HG02840 (cell line): ENCODE data around the gene UGP2.
A peak's percentile ranks its signal among the peaks of the same experiment; 100 is the strongest.
"Not testable (repeated sequence)": the region's sequence is repeated elsewhere in the genome, so short reads cannot be mapped to it uniquely, and the experiment has no call there.

Experiments used
- ATAC-seq: cut with Tn5 transposase; IDR thresholded peaks from one replicate; pipeline ENCODE4 v1.9.1; 2021; ENCODE audit warnings: mild to moderate bottlenecking, moderate library complexity, moderate number of reproducible peaks; ENCODE audit not compliant: unreplicated experiment, low FRiP score

Gene UGP2

GRCh38 chr2:63841254-63842022 is at the start of gene UGP2:
Gene UGP2, plus strand, starts transcription at chr2:63841896. Its CDS starts 290 bp downstream, at chr2:63842186.
- peak; percentile 60 for ATAC-seq

- ATAC-seq = no peak
Observed at GRCh38 chr2:63792530-63792929, 49.2 kb upstream of the UGP2 start.

- ATAC-seq = no peak
Observed at GRCh38 chr2:63796366-63796765, 45.3 kb upstream of the UGP2 start.

- no peak for ATAC-seq
Observed at GRCh38 chr2:63796796-63797195, 44.9 kb upstream of the UGP2 start.

GRCh38 chr2:63801455-63801854 is 40.2 kb upstream of the UGP2 start:
- ATAC-seq = no peak

DNA sequence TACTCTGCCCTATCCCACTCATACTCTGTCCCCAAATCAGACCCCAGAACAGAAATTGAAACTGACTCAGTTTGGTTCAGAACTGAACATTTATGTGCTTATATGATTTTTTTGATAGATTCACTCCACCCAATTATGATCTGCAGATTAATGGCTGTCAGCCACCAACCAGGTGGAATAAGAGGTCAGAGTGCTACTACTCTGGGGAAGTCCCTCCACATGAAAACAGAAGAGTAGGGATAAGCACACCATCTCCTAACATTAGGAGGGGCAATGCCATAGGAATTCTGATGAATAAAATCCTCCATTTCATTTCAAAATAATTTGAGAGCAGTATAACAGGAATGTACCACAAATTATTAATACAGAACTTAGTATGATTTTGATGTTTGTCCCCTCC is 36.3 kb upstream of the UGP2 start:
- ATAC-seq = no peak

- not testable (repeated sequence) for ATAC-seq
Observed at GRCh38 chr2:63808036-63808435, 33.7 kb upstream of the UGP2 start.

GRCh38 chr2:63808911-63809310 is 32.8 kb upstream of the UGP2 start:
- not testable (repeated sequence) for ATAC-seq

GRCh38 chr2:63811063-63811462 is 30.6 kb upstream of the UGP2 start:
- ATAC-seq = no peak

DNA sequence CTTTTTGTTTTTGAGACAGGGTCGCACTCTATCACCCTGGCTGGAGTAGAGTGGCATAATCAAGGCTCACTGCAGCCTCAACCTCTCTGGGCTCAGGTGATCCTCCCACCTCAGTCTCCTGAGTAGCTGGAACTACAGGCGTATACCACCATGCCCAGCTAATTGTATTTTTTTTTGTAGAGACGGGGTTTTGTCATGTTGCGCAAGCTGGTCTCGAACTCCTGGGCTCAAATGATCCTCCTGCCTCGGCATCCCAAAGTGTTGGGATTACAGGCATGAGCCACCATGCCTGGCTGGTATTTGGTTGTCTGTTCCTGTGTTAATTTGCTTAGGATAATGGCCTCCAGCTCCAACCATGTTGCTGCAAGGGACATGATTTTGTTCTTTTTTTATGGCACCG is 29.8 kb upstream of the UGP2 start:
- not testable (repeated sequence) for ATAC-seq

DNA sequence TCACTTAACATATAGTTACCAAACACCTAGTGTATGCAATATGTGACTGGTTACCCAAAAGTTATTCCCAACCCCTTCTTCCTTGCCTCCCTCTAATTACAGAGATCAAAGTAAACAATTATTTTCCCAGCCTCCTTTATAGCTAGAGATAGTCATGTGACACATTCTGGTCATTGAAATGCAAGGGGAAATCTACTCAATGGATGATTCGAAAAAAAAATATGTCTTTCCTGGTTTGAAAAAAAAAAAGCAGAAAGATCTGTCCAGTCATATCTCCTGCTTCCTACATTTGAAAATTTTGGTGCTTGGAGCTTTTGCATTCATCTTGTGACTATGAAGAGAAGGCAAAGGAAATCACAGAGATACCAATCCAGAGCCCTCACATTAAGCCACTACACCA is 27.6 kb upstream of the UGP2 start:
- no peak for ATAC-seq

GRCh38 chr2:63817382-63817781 is 24.3 kb upstream of the UGP2 start:
- no peak for ATAC-seq

GRCh38 chr2:63818271-63818670 is 23.4 kb upstream of the UGP2 start:
- no peak for ATAC-seq

GRCh38 chr2:63819256-63819655 is 22.4 kb upstream of the UGP2 start:
- no peak for ATAC-seq

DNA sequence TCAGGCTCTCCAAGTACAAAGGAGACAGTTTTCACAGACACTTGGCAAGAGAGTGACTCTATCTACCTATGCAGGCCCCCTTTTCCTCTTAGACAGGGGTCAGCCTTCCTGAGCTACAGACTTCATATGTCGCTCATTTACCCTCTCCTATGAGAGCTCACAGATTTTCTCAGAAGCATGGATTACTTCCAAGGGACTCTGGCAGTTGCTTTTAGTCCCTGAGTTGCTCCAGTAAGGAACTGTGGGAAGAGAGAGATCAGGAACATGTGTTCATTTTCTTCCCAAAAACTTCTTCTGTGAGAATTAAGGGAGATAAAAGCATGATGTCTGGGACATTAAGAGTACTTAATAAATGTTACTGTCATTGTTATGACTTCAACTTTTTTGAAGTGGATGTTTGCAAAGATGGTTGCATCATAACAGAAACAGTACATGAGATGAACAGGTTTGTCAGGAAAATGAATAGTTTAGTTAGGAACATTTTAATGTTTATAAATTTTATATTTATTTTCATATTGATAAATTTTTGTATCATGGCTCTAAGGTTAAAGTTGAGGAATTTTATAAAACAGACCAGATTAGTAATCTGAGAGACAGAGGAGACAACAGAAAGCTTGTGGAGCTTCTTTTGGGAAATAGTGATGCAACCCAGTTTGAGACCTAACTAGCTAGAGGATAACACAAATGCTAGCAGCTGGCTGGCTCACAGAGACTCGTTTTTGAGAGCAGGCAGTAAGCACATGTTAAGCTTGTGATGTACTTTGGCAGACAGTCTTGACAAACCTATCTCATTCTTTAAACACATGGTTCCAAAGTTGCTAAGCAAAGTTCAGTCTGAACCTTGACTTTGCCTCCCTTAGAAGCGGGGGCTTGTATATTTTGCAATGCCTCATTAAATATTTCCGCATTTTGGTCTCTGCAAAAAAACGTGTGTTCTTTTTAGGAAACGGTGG is 21.7 kb upstream of the UGP2 start:
- no peak for ATAC-seq

- no peak for ATAC-seq
Observed at GRCh38 chr2:63820969-63821368, 20.7 kb upstream of the UGP2 start.

- no peak for ATAC-seq
Observed at GRCh38 chr2:63821396-63821795, 20.3 kb upstream of the UGP2 start.

DNA sequence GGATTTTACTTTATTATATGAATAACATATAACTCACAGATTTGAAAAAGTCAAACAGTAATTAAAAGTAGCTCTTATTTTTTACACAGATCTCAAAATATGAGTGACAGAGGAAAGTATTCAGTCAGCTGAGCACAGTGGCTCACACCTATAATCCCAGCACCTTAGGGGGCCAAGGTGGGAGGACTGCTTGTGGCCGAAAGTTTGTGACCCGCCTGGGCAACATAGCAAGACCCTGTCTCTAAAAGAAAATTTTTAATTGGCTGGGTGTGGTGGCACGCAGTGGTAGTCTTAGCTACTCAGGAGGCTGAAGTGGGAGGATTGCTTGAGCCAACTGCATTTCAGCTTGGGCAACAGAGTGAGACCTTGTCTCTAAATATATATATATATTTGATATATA is 19.2 kb upstream of the UGP2 start:
- no peak for ATAC-seq

DNA sequence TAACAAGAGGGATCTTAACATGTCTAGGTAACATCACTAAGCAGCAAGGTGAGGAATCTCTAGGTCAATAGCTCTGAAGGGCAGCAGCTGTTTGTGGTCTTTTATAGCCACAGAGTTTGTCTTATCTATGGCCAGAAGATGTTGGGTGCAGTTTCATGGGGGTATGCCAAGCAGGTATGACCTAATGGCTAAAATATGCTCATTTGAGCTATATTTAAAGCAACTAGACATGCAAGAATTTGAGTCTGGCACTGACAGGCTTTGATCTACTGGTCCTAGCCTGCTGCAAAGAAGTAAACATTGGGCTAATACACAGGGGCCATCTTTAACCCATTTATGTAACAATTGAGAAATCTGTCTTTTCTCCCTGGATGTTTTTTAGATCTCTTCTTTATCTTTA is 13.9 kb upstream of the UGP2 start:
- ATAC-seq = no peak

- ATAC-seq = no peak
Observed at GRCh38 chr2:63831176-63831575, 10.5 kb upstream of the UGP2 start.

DNA sequence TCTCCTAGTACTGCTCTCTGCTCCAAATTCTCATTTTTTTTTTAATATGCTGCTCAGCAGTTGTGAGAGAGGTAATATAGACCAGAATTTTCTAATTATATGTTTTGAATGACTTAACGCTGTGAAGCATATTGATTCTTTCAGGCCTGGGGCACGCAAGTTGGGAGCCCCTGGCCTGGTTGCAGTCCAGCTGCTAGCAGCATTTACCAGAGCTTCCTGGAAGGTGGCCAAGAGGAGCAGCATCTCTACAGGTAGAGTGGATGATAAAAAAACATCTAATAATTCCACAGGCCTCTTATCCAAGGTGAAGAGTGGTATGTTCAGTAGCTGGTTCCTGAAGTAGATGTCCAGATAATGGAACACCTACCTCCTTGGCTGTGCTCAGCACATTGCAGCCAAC is 7.3 kb upstream of the UGP2 start:
- ATAC-seq = no peak
